Skin epidermis (tissue), 12 donors: ENCODE data around the gene SEMA5A.

Experiments used
- H3K27ac ChIP-seq, 21 experiments: fragments of 200-600 bp; sonication (generic) in 11 of 21; one replicate each; pipeline ENCODE4 v1.5.0; 2020; ENCODE audit warnings: mild to moderate bottlenecking in 3 of 21, inconsistent platforms in 2 of 21, moderate library complexity in 2 of 21
- H3K4me3 ChIP-seq, 7 experiments: fragments of 200-600 bp; sonication (generic) in 2 of 7; one replicate each; pipeline ENCODE4 v1.5.0; 2020; ENCODE audit warnings: inconsistent platforms in 2 of 7, mild to moderate bottlenecking in 2 of 7, moderate library complexity in 1 of 7

SEMA5A gene

GRCh38 chr5:9454491-9454890 is 91.4 kb downstream of the SEMA5A start:
- no peak overlapping the region for H3K4me3 ChIP-seq
- peak overlapping the region in 1 of 21 experiments; percentile 10 for H3K27ac ChIP-seq

DNA sequence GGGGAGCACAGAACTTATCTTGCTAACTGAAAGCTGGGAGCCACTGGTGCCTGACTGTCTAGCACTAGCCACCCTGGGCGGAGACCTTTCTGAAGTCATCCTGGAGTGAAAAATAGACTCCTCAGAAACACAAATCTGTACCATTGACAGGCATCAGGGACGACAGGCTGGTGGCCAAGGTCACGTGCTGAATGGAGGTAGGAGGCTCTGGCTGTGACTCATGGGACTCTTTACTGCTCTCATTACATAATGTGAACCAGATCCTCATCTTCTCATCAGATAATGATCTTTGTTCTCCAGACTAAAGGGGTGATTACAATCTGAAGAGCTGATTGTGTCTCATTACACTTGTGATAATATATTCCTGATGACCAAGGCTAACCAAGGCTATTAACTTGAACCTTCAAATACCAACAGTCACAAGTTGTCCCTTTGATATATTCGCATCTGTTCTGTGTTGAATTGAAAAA is 91.8 kb downstream of the SEMA5A start:
- H3K27ac ChIP-seq: peak overlapping the region in 4 of 21 experiments; percentile 8 to 31 (median 16)

DNA sequence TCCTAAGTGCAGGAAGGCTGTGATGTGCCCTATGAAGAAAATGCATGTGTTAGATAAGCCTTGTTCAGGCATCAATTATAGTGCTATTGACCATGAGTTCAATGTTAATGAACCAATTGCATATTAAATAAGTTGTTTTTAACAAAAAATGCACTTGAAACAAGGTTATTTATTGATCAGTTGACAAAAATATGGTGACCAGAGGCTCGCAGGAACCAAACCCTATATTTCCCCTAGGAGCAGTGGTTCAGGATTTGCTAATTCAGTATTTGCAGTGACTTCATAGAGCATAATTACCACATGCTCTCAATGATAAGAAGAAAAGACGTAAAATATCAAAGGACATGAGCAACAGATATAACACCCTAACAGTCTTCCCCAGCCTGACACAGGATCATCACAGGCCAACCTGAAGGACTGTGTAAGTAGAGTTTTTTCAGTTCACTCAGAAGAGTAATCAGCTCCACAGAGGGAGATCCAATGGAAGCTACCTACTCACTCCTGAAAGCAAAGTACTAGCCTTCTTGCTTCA is 92.3 kb downstream of the SEMA5A start:
- H3K27ac ChIP-seq: peak overlapping the region in 4 of 21 experiments; percentile 8 to 31 (median 16)
- H3K4me3 ChIP-seq: no peak overlapping the region

More for the DNA sequence above, 91.8 kb downstream of the SEMA5A start:
- no peak overlapping the region for H3K4me3 ChIP-seq

- Histone ChIP-seq H3K27ac (no peak overlapping the region), H3K4me3 (no peak overlapping the region)
Observed at GRCh38 chr5:9452181-9452580, 93.7 kb downstream of the SEMA5A start.

DNA sequence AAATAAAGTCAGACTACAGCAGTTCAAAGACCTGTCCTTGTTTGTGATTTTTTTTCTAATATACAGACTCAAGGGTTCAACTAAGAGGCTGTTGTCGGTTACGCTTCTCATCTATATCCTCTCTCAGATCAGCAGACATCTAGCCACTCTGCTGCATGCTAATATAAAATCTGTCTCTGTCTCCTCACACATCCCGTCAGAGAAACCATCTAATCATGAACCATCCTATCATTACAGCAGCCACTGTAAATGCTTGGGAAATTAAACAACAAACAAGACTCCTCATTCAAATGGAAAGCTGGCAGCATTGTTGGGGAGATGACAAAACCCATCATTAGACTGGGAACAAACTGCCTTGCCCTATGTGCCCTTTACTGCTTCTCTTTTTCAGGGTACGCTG is 94.8 kb downstream of the SEMA5A start:
- no peak overlapping the region for H3K27ac ChIP-seq
- H3K4me3 ChIP-seq: no peak overlapping the region

DNA sequence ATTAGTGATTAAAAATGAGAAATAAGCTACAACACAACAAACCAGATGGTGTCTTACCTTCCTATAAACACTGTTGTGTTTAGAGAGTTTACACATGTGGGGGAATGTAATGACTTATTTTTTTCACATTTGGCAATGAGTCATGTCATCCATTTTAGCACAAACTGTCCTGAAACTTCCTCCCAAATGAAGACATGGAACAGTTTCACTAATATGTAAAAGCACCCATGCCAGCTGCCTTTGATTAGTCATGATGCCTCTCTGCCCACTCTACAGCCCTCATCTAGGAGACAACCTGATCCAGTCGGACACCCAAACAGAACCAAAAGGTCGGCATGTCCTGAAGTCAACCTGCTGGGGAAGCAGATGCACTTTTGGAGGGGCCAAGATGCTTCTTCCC is 98.2 kb downstream of the SEMA5A start:
- H3K4me3 ChIP-seq: no peak overlapping the region

GRCh38 chr5:9445826-9446388 is 100.0 kb downstream of the SEMA5A start:
- Histone ChIP-seq H3K27ac (peak overlapping the region in 5 of 21 experiments; percentile 14 to 67 (median 18)), H3K4me3 (no peak overlapping the region)

More for the DNA sequence above, 98.2 kb downstream of the SEMA5A start:
- H3K27ac ChIP-seq: peak overlapping the region in 1 of 21 experiments; percentile 59

GRCh38 chr5:9444346-9444745 is 101.5 kb downstream of the SEMA5A start:
- no peak overlapping the region for H3K27ac ChIP-seq
- no peak overlapping the region for H3K4me3 ChIP-seq

- no peak overlapping the region for H3K27ac ChIP-seq
- H3K4me3 ChIP-seq: no peak overlapping the region
Observed at GRCh38 chr5:9441610-9442009, 104.3 kb downstream of the SEMA5A start.

- no peak overlapping the region for H3K4me3 ChIP-seq
Observed at GRCh38 chr5:9440517-9440916, 105.4 kb downstream of the SEMA5A start.

GRCh38 chr5:9439531-9440292 is 106.2 kb downstream of the SEMA5A start:
- H3K4me3 ChIP-seq: no peak overlapping the region
- H3K27ac ChIP-seq: peak overlapping the region in 6 of 21 experiments; percentile 11 to 48 (median 35)

More at GRCh38 chr5:9440517-9440916, 105.4 kb downstream of the SEMA5A start:
- H3K27ac ChIP-seq: peak overlapping the region in 1 of 21 experiments; percentile 48

DNA sequence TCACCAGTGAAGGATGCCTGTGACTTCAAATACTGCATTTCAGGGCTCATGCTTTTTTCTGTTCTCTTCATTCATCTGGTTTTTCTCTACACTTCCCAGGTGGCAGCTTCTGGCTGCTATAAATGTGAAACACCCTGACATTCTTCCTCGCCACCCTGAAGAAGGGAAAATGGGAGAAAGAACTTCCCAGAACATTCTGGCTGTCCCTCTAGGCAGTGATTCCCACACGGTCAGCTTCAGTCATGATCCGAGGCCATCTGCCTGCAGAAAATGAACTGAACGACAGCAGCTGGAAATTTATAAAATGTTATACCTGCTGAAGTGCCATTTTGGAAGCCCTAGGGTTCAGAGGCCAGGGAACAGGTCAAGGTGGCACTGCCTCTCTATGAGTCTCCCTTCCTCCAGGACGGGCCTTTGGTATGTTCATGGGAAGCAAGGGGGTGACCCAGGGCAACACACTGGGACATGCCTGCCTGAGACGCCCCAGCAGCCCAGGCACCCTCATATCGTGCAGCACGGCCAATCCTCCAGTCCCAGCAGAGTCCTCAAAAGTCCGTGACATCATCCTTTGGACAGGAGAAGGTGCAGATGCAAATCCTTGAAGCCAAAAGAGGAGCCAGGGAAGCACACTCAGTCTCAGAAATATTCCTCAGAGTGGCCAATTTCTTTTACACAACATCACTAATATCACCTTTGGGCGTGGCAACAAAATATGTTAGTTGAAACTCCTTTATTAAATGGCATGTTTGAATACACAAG is 107.1 kb downstream of the SEMA5A start:
- peak overlapping the region in 2 of 21 experiments; percentile 8 to 11 for H3K27ac ChIP-seq

DNA sequence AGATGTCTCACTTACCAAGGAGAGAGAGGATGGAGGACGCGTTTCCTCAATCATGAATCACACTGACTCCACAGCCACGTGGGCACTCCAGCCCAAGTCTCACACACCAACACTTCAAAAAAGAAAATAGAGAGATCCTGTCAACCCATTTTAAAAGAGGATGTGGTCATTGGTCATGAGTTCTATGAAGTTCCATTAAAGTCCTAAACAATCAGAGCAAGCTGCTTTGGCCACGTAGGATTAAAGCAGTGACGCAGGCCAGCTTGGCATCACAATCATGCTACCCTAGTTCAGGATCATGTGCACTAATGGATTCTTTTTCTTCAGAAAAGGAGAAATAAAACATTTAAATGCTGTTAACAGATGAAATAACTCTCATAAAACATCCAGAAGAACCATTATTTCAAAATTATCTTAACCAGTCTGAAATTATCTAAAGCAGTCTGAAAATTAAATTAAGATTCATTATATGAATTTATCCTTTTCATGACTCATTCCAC is 108.1 kb downstream of the SEMA5A start:
- Histone ChIP-seq H3K4me3 (no peak overlapping the region), H3K27ac (peak overlapping the region in 3 of 21 experiments; percentile 11 to 50 (median 31))

More for the DNA sequence above, 107.1 kb downstream of the SEMA5A start:
- H3K4me3 ChIP-seq: no peak overlapping the region

DNA sequence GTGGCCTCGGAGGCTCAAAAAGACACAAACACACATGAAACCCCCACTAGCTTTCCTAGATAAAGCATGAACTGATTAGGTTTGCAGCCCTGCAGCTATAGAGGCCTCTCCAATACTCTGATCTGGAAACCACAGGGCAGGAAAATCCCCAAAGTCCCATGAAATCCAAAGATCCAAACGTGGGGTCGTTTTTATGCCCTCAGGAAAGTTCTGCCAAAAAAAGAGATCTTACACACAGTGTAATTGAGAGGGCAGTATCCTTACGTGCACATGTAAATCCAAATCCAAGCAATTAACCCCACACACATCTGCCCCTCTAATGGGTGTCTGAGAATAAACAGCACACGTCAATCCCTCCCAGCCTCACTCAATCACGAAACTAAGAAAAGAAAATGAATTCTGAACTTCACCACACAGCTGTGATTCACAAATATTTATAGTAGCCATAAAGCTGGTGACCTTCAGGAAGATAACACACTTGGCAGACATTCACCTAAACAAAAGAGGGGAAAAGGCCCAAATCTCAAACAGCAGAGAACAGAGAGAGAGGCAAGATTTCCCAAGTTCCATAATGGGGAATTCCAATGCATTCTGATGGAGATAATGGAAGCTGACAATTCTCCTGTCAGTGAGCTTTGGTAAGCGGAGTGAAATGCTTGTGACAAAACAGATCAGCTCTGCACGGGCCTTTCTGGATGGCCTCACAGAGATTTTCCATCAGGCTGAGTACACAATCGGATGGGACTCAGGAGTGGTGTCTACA is 114.2 kb downstream of the SEMA5A start:
- H3K4me3 ChIP-seq: no peak overlapping the region
- H3K27ac ChIP-seq: peak overlapping the region in 8 of 21 experiments; percentile 1 to 54 (median 28)

- no peak overlapping the region for H3K4me3 ChIP-seq
- peak overlapping the region in 4 of 21 experiments; percentile 6 to 54 (median 40) for H3K27ac ChIP-seq
Observed at GRCh38 chr5:9431151-9431495, 114.8 kb downstream of the SEMA5A start.

GRCh38 chr5:9430306-9430705 is 115.6 kb downstream of the SEMA5A start:
- Histone ChIP-seq H3K4me3 (no peak overlapping the region), H3K27ac (peak overlapping the region in 1 of 21 experiments; percentile 8)

GRCh38 chr5:9429691-9430215 is 116.1 kb downstream of the SEMA5A start:
- Histone ChIP-seq H3K27ac (no peak overlapping the region), H3K4me3 (no peak overlapping the region)

DNA sequence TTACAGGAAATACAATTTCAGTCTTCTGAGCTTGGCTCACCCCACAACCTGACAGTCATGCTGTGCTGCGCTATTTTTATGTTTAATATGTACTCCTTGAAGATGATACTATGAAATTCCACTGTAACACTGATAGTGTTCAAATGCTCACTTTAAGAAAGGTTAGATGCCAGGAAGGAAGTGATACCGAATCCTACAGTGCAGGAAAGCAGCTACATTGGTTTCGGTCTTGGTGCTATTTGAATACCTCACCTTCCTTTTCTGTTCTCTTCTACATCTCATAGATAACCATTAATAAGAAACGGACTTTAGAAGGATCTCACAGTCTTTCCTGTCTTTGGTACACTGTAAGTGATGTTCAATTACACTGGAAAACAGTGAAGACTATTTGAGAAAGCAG is 117.6 kb downstream of the SEMA5A start:
- Histone ChIP-seq H3K27ac (no peak overlapping the region), H3K4me3 (no peak overlapping the region)

DNA sequence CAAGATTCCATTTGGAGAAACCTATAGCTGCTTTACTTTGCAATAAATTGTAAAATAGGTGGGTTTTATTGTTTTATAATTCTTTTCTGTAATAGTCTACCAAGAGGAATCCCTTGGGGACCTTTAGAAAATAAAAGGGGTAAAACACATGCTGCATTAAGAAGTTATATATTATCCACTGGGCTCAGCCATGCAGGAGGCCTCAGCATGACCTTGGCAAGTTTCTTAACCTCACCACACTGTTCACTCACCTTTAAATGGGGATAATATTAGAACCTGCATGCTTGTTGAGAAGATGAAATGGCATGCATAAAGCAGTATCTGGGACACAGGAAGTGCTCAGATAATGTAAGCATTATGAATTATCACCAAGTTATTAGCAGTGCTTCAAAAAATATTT is 120.2 kb downstream of the SEMA5A start:
- Histone ChIP-seq H3K4me3 (no peak overlapping the region), H3K27ac (no peak overlapping the region)
